Activated CD4-positive, alpha-beta T cell treated with anti-CD3 and anti-CD28 coated beads, Interleukin-2, amount 50 U/mL, for 24 hours (primary cell): Measurements from ENCODE around the gene DUSP5.

Experiments
- DNase-seq, 2 donors: peaks; one replicate each; pipeline ENCODE4 v3.0.0-alpha.2; 2020; ENCODE audit warnings: low read depth in 1 of 2, low spot score in 1 of 2

The DUSP5 gene

GRCh38 chr10:110480387-110480786 is 17.3 kb upstream of the DUSP5 start:
- no peak for DNase-seq

- DNase-seq: no peak
Observed at GRCh38 chr10:110481919-110482318, 15.8 kb upstream of the DUSP5 start.

GRCh38 chr10:110483633-110484032 is 14.1 kb upstream of the DUSP5 start:
- DNase-seq: no peak

DNA sequence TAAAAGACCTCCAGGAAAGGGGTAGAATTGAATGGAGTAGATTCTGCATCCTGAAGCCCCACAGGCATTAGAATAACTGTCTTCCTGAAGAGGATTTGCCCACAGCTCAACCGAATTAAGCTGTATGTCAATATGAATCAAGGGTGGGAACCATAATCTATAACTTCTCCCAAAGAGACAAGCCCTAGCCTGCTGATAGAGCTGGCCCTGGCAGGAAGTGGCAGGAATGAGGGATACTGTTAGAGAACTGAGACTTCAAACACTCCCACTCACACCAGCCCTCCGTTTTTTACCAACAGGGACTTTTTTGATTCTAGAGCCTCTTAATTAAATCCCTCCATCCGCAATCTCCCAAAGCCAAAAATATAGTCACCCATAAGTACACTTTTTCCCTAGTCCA is 12.2 kb upstream of the DUSP5 start:
- DNase-seq: no peak

DNA sequence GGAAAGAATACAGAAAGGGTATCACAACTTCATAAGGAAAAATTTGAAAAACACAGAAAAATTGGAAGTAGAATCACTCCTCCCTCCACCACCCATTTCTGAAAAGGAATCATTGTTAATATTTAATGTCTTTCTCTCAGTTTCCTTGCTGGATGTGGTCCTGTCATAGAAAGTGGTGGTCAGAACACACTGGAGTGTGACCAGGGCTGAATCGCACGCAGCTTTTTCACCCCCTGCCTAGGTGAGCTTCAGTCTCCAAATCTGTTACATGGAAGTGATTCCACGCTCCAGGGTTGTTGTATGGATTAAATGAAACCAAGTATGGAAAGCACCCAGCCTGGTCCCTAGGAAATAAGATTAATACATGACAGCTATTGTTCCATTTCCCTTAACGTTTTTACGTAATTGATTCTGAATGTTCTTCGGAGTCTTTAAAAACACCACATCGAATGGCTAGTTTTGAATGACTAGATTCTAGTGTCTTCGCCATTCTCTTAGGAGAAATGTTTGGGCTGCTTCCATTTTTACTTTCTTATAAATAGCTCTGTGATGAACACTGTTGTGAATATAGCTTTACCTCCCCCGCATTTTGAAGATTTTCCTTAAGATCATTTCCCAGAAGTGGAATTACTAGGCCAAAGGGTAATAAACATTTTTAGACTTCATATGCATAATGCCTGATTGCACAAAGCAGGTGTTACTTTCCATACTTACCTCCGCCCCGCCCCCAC is 10.9 kb upstream of the DUSP5 start:
- no peak for DNase-seq

GRCh38 chr10:110487411-110488331 is 10.0 kb upstream of the DUSP5 start:
- DNase-seq: no peak

DNA sequence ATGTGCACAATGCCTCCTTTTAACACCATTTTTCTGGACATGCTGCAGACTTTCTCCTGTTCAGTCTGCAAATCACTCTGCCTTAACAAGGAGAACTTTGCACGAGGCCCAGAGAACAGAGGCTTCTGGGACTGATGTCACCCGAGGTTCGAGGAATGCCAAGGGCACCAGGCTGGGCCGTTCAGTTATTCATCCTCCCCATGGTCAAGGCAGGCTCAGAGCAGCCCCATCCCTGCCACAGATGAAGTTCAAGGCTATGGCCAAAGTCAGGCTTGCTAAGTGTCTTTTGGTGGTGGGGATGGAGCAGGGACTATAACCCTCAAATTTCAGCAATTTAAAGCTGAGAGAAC is 9.4 kb upstream of the DUSP5 start:
- DNase-seq: no peak

DNA sequence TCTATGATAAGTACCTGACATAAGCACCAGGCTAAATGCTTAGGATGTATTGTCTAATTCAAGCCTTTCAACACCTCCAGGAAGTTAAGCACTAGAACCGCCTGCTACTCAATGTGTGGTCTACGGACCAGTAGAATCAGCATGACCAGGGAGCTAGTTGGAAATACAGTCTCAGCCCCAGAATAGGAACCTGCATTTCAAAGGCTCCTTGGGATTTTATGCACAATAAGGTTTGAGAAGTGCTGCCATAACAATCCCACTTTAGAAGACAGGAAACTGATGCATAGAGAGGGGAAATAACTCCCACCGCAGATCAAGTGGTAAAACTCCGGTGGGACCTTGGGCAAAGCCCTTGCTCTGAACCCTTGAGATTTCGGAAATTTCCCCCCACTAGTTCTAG is 8.8 kb upstream of the DUSP5 start:
- DNase-seq: no peak

- no peak for DNase-seq
Observed at GRCh38 chr10:110490640-110491039, 7.1 kb upstream of the DUSP5 start.

- no peak for DNase-seq
Observed at GRCh38 chr10:110491346-110491745, 6.4 kb upstream of the DUSP5 start.

- no peak for DNase-seq
Observed at GRCh38 chr10:110492069-110492822, 5.5 kb upstream of the DUSP5 start.

DNA sequence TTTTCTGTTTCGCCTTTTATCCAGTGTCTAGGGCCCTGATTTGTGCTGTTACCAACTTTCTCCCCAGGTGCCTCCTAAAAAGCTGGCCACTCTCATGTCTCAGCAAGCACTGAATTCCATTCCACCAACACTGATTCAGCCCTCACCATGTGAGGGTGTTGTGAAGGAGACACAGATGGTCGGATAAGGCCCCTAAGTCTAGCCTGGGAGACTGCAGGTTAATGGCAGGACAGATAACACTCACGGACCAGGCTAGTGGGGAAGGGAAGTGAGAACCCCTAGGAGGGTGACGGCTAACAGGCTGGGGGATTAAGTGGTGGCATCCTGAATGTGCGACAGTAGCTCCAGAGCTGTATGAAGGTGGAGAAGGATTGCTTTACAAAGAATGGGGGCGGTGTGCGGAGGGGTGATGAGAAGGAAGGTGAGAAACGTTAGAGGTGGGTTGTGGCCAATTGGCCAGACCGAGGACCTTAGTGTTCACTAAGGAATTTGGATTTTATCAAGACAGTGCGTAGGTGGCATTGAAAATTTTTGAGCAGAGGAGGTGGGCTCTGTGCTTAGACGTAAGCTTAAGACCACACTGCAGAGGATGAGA is 3.8 kb upstream of the DUSP5 start:
- no peak for DNase-seq

GRCh38 chr10:110494532-110494931 is 3.2 kb upstream of the DUSP5 start:
- no peak for DNase-seq

DNA sequence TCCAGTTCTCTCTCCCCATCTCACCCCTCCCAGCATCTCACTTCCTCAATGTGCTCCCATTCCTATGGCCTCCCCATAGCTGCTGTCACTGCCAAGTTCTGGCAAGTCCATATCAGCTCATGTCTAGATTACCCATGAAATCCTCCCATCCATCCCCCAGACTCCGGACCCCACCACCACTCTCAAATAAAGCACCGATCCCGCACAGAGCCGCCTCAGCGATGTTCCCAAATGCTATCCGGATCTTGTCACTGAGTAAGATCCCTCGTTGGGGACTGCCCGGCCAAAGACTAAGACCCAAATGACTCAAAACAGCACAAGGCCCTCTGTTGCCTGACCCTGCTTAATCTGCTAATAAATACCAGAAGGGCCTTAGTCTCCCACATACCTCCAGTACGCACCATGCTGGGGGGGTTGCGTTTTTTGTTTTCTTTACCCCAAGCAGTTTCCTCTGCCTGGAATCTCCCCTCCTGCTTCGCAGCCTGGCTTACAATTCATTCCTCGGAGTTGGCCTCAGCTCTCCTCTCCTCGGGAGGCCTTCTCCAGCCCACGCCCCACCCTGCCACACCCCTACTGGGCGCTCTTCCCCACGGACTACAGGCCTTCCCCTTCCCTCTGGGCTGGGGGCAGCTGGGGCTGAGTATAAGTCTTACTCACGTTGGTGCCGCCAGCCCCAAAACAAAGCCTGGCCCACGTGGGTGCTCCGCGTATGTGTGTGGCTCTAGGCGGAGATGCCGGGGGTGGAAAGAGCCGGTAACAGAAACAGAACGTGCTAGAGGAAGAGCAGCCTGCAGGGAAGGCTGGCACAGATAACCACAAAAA is 1.8 kb upstream of the DUSP5 start:
- DNase-seq: peak; percentile 22 to 51

GRCh38 chr10:110496553-110497437 is 912 bp upstream of the DUSP5 start:
- no peak for DNase-seq

GRCh38 chr10:110498087-110498981 is 627 bp downstream of the DUSP5 start:
- DNase-seq: peak; percentile 26 to 46

- DNase-seq: no peak
Observed at GRCh38 chr10:110498982-110499795, 1.5 kb downstream of the DUSP5 start.
